B cell (primary cell): ENCODE results near the gene LSM3. TPM values are rescaled to one million over a fixed set of nuclear protein-coding genes. Genes with fewer than 3 reads are reported as not detected.

Experiments used
- ATAC-seq: fragments of 200-7000 bp; cut with Tn5 transposase; one replicate; pipeline ENCODE4 v1.10.0; 2021; ENCODE audit warnings: low read depth, mild to moderate bottlenecking, moderate number of reproducible peaks, moderate library complexity
- CTCF ChIA-PET: fragments of 350-600 bp; sonication (Branson Sonifier 250); formaldehyde crosslinking; loops from one replicate; lab custom pipeline; 2021; ENCODE audit warnings: antibody characterized with exemption, inconsistent platforms; lab: Charles Lee
- POLR2A ChIA-PET: fragments of 350-600 bp; sonication (Branson Sonifier 250); formaldehyde crosslinking; loops from one replicate; lab custom pipeline; 2021; ENCODE audit warnings: antibody characterized with exemption; lab: Charles Lee
- DNase-seq: peaks from one replicate; pipeline ENCODE4 v3.0.0; 2013
- H2AFZ ChIP-seq: 2 replicates; pipeline ENCODE4 v1.6.1; 2012; ENCODE audit warnings: mild to moderate bottlenecking, low read depth, low read length; ENCODE audit not compliant: insufficient read depth, poor library complexity, severe bottlenecking
- H3K27ac ChIP-seq, 2 donors: 1 replicate in 1 of 2; 2 replicates in 1 of 2; pipeline ENCODE4 v1.5.1; 2012 to 2013; ENCODE audit warnings: low read length in 2 of 2, mild to moderate bottlenecking in 2 of 2, moderate library complexity in 1 of 2
- H3K27me3 ChIP-seq, 4 experiments: fragments of 200-600 bp in 1 of 4; sonication (generic) in 1 of 4; replicated peaks in 1 of 4; 1 replicate in 2 of 4; 2 replicates in 2 of 4; pipeline versions ENCODE4 v1.6.1 to v1.7.0; 2013 to 2016; ENCODE audit warnings: low read length in 3 of 4, mild to moderate bottlenecking in 2 of 4, mixed read lengths in 1 of 4, moderate library complexity in 1 of 4; ENCODE audit not compliant: insufficient read depth in 4 of 4, control insufficient read depth in 3 of 4; ENCODE audit errors: control extremely low read depth in 1 of 4
- H3K36me3 ChIP-seq, 2 experiments: replicated peaks in 1 of 2; 1 replicate in 1 of 2; 2 replicates in 1 of 2; pipeline versions ENCODE4 v1.6.1 to v1.7.1; 2013; ENCODE audit warnings: low read length in 1 of 2; ENCODE audit not compliant: insufficient read depth in 2 of 2, control insufficient read depth in 1 of 2; ENCODE audit errors: control extremely low read depth in 1 of 2, extremely low read depth in 1 of 2
- H3K4me1 ChIP-seq, 2 donors: fragments of 200-600 bp in 1 of 2; sonication (generic) in 1 of 2; 1 replicate in 1 of 2; 2 replicates in 1 of 2; pipeline versions ENCODE4 v1.5.1 to v1.6.1; 2013 to 2017; ENCODE audit warnings: low read length in 2 of 2; ENCODE audit not compliant: control insufficient read depth in 2 of 2, insufficient read depth in 2 of 2
- H3K4me2 ChIP-seq: replicated peaks from 2 replicates; pipeline ENCODE3; 2012; ENCODE audit warnings: mild to moderate bottlenecking, low read depth, low read length; ENCODE audit not compliant: poor library complexity, severe bottlenecking
- H3K4me3 ChIP-seq, 5 experiments: fragments of 200-600 bp in 1 of 5; sonication (generic) in 1 of 5; 1 replicate in 3 of 5; 2 replicates in 2 of 5; pipeline versions ENCODE4 v1.5.1 to v1.7.0; 2011 to 2016; ENCODE audit warnings: low read length in 4 of 5, mild to moderate bottlenecking in 4 of 5, low read depth in 2 of 5, control low read depth in 1 of 5, moderate library complexity in 1 of 5; ENCODE audit not compliant: insufficient read depth in 1 of 5; ENCODE audit errors: control extremely low read depth in 1 of 5, extremely low read depth in 1 of 5
- H3K79me2 ChIP-seq: fragments of 200-600 bp; sonication (generic); one replicate; pipeline ENCODE4 v1.6.0; 2016; ENCODE audit warnings: low read length; ENCODE audit not compliant: control insufficient read depth, insufficient read depth
- H3K9ac ChIP-seq: fragments of 200-600 bp; sonication (generic); 2 replicates; pipeline ENCODE4 v1.6.1; 2017; ENCODE audit warnings: mild to moderate bottlenecking, low read length, moderate library complexity
- H3K9me3 ChIP-seq, 3 donors: one replicate each; pipeline versions ENCODE4 v1.6.1 to v1.7.1; 2013; ENCODE audit warnings: low read length in 2 of 3; ENCODE audit not compliant: control insufficient read depth in 2 of 3, insufficient read depth in 1 of 3; ENCODE audit errors: control extremely low read depth in 1 of 3
- H4K20me1 ChIP-seq: 2 replicates; pipeline ENCODE4 v1.6.0; 2012; ENCODE audit warnings: mild to moderate bottlenecking, low read length; ENCODE audit not compliant: insufficient read depth, control insufficient read depth, poor library complexity, severe bottlenecking
- H3K27ac Mint-ChIP-seq: one replicate; pipeline ENCODE4 v1.8.0; 2021; ENCODE audit warnings: mixed read lengths
- H3K27me3 Mint-ChIP-seq: one replicate; pipeline ENCODE4 v1.8.0; 2021; ENCODE audit warnings: mixed read lengths
- H3K4me1 Mint-ChIP-seq: one replicate; pipeline ENCODE4 v1.8.0; 2021; ENCODE audit warnings: mixed read lengths
- H3K4me3 Mint-ChIP-seq: one replicate; pipeline ENCODE4 v1.8.0; 2021; ENCODE audit warnings: mixed read lengths
- H3K9me3 Mint-ChIP-seq: one replicate; pipeline ENCODE4 v1.8.0; 2022; ENCODE audit warnings: mixed read lengths; ENCODE audit not compliant: insufficient read depth
- EZH2 ChIP-seq: IDR thresholded peaks from 2 replicates; pipeline ENCODE4 v1.6.1; 2012; ENCODE audit warnings: borderline replicate concordance, low read depth, mild to moderate bottlenecking, moderate library complexity, low read length; ENCODE audit not compliant: insufficient read depth, poor library complexity, severe bottlenecking
- WGBS: methylation state at CpG from one replicate; pipeline ENCODE4 v1.1.5; 2013; ENCODE audit warnings: missing lambda C conversion rate; ENCODE audit not compliant: insufficient coverage; 5-methylcytosine and 5-hydroxymethylcytosine counted together
- intact Hi-C: fragments of 100-400 bp; cut with micrococcal nuclease; formaldehyde crosslinking; loops from one replicate; pipeline ENCODE4 v1.10.0; 2022
- polyA plus RNA-seq: library from polyadenylated mRNA; depleted of rRNA; stranded (reverse); fragments of >200 nt; gene quantifications from 2 replicates; pipeline ENCODE4 v1.2.3, GENCODE V29; 2012
- total RNA-seq, 2 donors: library from RNA; stranded (reverse); fragments of 120-200 nt in 1 of 2; gene quantifications; 1 replicate in 1 of 2; 2 replicates in 1 of 2; pipeline versions ENCODE4 v1.2.3 to v1.2.4, GENCODE V29; 2013 to 2022
- TF ChIP-seq, protein P1 (sequence below): fragments of 200-600 bp; IDR thresholded peaks from one replicate; pipeline ENCODE4 v1.8.0; 2022; ENCODE audit warnings: antibody characterized with exemption, mild to moderate bottlenecking

LSM3 gene
- total and polyA plus RNA-seq, 2 donors (not counting 1 experiment from before 2014, with no cell fraction given): 2.8 to 10.0 TPM

GRCh38 chr3:14243782-14244181 is 65.2 kb downstream of the LSM3 start:
- TF ChIP-seq, protein P1, sequence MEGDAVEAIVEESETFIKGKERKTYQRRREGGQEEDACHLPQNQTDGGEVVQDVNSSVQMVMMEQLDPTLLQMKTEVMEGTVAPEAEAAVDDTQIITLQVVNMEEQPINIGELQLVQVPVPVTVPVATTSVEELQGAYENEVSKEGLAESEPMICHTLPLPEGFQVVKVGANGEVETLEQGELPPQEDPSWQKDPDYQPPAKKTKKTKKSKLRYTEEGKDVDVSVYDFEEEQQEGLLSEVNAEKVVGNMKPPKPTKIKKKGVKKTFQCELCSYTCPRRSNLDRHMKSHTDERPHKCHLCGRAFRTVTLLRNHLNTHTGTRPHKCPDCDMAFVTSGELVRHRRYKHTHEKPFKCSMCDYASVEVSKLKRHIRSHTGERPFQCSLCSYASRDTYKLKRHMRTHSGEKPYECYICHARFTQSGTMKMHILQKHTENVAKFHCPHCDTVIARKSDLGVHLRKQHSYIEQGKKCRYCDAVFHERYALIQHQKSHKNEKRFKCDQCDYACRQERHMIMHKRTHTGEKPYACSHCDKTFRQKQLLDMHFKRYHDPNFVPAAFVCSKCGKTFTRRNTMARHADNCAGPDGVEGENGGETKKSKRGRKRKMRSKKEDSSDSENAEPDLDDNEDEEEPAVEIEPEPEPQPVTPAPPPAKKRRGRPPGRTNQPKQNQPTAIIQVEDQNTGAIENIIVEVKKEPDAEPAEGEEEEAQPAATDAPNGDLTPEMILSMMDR: no peak
- no peak for TF ChIP-seq EZH2
- no peak overlapping the region for H3K9ac ChIP-seq
- CTCF ChIA-PET: no interaction called here

GRCh38 chr3:14244521-14245247 is 66.1 kb downstream of the LSM3 start:
- no peak overlapping the region for H2AFZ ChIP-seq
- H3K9me3 ChIP-seq: no peaks in the 10 kb centered on the region
- H3K36me3 ChIP-seq: no peaks in the 10 kb centered on the region
- intact Hi-C loops: no loop called here
- ATAC-seq (no peak), DNase-seq (no peak)
- Mint-ChIP-seq H3K9me3 (no peaks in the 10 kb centered on the region), H3K27me3 (peaks cover 19% of the 10 kb centered on the region), H3K4me1 (no peaks in the 10 kb centered on the region), H3K4me3 (no peak overlapping the region), H3K27ac (no peak overlapping the region)
- WGBS: 88% methylated on average over 7 of the region's 9 CpGs
- H3K4me3 ChIP-seq: no peak overlapping the region
- H3K4me2 ChIP-seq: no peak overlapping the region
- CTCF ChIA-PET: no interaction called here
- no peaks in the 10 kb centered on the region for H4K20me1 ChIP-seq
- no peaks in the 10 kb centered on the region for H3K79me2 ChIP-seq
- POLR2A ChIA-PET: no interaction called here
- no peak overlapping the region for H3K9ac ChIP-seq
- no peak overlapping the region for H3K27ac ChIP-seq
- peaks cover 0 to 4% (median 0%) of the 10 kb centered on the region in 4 experiments for H3K27me3 ChIP-seq
- TF ChIP-seq, protein P1: no peak
- no peak for TF ChIP-seq EZH2
- no peaks in the 10 kb centered on the region for H3K4me1 ChIP-seq

More at GRCh38 chr3:14243782-14244181, 65.2 kb downstream of the LSM3 start:
- Mint-ChIP-seq H3K27me3 (peaks cover 23% of the 10 kb centered on the region), H3K9me3 (no peaks in the 10 kb centered on the region), H3K4me3 (no peak overlapping the region), H3K4me1 (no peaks in the 10 kb centered on the region), H3K27ac (no peak overlapping the region)
- Histone ChIP-seq H4K20me1 (no peaks in the 10 kb centered on the region), H3K27me3 (no peaks in the 10 kb centered on the region), H3K27ac (no peak overlapping the region), H3K4me1 (no peaks in the 10 kb centered on the region), H2AFZ (no peak overlapping the region), H3K4me3 (no peak overlapping the region), H3K4me2 (no peak overlapping the region), H3K79me2 (no peaks in the 10 kb centered on the region), H3K9me3 (no peaks in the 10 kb centered on the region), H3K36me3 (no peaks in the 10 kb centered on the region)
- 95% methylated on average over 4 of the region's 5 CpGs for WGBS
- intact Hi-C loops: no loop called here
- ATAC-seq: no peak
- no peak for DNase-seq
- POLR2A ChIA-PET: no interaction called here
